HL-60 (cell line): ENCODE data around the gene GKN2.
A peak's percentile ranks its signal among the peaks of the same experiment; 100 is the strongest.

Experiments
- POLR2AphosphoS5 ChIP-seq: IDR thresholded peaks from 2 replicates; pipeline ENCODE4 v1.6.1; 2012; ENCODE audit warnings: low read depth
- TF ChIP-seq, protein P1 (sequence below): IDR thresholded peaks from one replicate; pipeline ENCODE4 v1.5.1; 2011; ENCODE audit warnings: low read length, control low read depth, inconsistent platforms; ENCODE audit not compliant: insufficient read depth
- TF ChIP-seq, protein P2 (sequence below): IDR thresholded peaks from 2 replicates; pipeline ENCODE4 v1.6.1; 2012; ENCODE audit warnings: low read depth; ENCODE audit not compliant: insufficient replicate concordance

DNA sequence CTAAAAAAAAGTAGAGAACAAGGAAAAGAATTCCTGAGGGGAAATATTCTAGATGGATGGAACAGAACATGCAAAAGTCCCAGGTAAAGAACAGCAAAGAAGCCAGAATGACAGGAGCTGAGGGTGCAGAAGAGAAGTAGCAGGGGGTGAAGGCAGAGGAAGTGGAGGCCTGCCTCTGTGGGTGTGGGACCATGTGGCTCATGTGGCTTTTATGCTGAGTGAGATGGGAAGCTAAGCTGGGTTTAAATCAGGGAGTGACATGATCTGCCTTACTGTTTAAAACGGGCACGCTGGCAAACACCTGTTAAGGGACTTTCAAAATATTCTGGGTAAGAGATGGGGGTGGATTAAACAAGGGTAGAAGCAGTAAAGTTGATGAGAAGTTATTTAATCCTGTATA, 40.0 kb downstream of the GKN2 start:
- TF ChIP-seq, protein P1, sequence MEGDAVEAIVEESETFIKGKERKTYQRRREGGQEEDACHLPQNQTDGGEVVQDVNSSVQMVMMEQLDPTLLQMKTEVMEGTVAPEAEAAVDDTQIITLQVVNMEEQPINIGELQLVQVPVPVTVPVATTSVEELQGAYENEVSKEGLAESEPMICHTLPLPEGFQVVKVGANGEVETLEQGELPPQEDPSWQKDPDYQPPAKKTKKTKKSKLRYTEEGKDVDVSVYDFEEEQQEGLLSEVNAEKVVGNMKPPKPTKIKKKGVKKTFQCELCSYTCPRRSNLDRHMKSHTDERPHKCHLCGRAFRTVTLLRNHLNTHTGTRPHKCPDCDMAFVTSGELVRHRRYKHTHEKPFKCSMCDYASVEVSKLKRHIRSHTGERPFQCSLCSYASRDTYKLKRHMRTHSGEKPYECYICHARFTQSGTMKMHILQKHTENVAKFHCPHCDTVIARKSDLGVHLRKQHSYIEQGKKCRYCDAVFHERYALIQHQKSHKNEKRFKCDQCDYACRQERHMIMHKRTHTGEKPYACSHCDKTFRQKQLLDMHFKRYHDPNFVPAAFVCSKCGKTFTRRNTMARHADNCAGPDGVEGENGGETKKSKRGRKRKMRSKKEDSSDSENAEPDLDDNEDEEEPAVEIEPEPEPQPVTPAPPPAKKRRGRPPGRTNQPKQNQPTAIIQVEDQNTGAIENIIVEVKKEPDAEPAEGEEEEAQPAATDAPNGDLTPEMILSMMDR = no peak
- TF ChIP-seq, protein P2, sequence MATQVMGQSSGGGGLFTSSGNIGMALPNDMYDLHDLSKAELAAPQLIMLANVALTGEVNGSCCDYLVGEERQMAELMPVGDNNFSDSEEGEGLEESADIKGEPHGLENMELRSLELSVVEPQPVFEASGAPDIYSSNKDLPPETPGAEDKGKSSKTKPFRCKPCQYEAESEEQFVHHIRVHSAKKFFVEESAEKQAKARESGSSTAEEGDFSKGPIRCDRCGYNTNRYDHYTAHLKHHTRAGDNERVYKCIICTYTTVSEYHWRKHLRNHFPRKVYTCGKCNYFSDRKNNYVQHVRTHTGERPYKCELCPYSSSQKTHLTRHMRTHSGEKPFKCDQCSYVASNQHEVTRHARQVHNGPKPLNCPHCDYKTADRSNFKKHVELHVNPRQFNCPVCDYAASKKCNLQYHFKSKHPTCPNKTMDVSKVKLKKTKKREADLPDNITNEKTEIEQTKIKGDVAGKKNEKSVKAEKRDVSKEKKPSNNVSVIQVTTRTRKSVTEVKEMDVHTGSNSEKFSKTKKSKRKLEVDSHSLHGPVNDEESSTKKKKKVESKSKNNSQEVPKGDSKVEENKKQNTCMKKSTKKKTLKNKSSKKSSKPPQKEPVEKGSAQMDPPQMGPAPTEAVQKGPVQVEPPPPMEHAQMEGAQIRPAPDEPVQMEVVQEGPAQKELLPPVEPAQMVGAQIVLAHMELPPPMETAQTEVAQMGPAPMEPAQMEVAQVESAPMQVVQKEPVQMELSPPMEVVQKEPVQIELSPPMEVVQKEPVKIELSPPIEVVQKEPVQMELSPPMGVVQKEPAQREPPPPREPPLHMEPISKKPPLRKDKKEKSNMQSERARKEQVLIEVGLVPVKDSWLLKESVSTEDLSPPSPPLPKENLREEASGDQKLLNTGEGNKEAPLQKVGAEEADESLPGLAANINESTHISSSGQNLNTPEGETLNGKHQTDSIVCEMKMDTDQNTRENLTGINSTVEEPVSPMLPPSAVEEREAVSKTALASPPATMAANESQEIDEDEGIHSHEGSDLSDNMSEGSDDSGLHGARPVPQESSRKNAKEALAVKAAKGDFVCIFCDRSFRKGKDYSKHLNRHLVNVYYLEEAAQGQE = no peak
- 0 out of 2 replicates have a peak, but pooled peaks have one; percentile 40 for TF ChIP-seq POLR2AphosphoS5
